Cardiac muscle cell (in vitro differentiated cells and primary cell): ENCODE measurements around the gene C2CD2L. TPM values are rescaled to one million over a fixed set of nuclear protein-coding genes. Genes with fewer than 3 reads are reported as not detected.
A peak's percentile ranks its signal among the peaks of the same experiment; 100 is the strongest.

Experiments
- DNase-seq, 2 donors: peaks; one replicate each; pipeline versions ENCODE4 v3.0.0 to v3.0.0-alpha.2; 2010 to 2017; ENCODE audit warnings: low read depth in 1 of 2, low spot score in 1 of 2
- H3K27ac ChIP-seq: fragments of 200-600 bp; sonication (generic); 2 replicates; pipeline ENCODE4 v1.5.1; 2016
- H3K27me3 ChIP-seq: fragments of 200-600 bp; sonication (generic); 2 replicates; pipeline ENCODE4 v1.6.0; 2016; ENCODE audit warnings: control low read depth
- H3K36me3 ChIP-seq: fragments of 200-600 bp; sonication (generic); 2 replicates; pipeline ENCODE4 v1.5.1; 2016; ENCODE audit warnings: control low read depth
- H3K4me1 ChIP-seq: fragments of 200-600 bp; sonication (generic); 2 replicates; pipeline ENCODE4 v1.8.1; 2017; ENCODE audit warnings: low read depth, mild to moderate bottlenecking, mixed run types
- H3K4me3 ChIP-seq: fragments of 200-600 bp; sonication (generic); 2 replicates; pipeline ENCODE4 v1.5.1; 2016; ENCODE audit warnings: mild to moderate bottlenecking
- H3K9me3 ChIP-seq: fragments of 200-600 bp; sonication (generic); 2 replicates; pipeline ENCODE4 v1.5.1; 2017; ENCODE audit warnings: low read depth, mild to moderate bottlenecking, control low read depth
- CTCF ChIP-seq: IDR thresholded peaks from 2 replicates; pipeline ENCODE4 v1.5.1; 2012; ENCODE audit warnings: low read depth, mild to moderate bottlenecking, low read length
- polyA plus RNA-seq: library from polyadenylated mRNA; unstranded; fragments of >200 nt; fragmentation: Nextera tagmentation; extraction: Ambion mirVana; gene quantifications from 2 replicates; pipeline ENCODE4 v1.2.1, GENCODE V29; 2016
- total RNA-seq: library from RNA; depleted of rRNA; stranded (reverse); fragments of >200 nt; gene quantifications from 2 replicates; pipeline ENCODE4 v1.2.3, GENCODE V29; 2016

Gene C2CD2L
- total and polyA plus RNA-seq, 2 experiments from 2014 or later, result 11.1 to 16.4 TPM

GRCh38 chr11:119085437-119085847, 21.7 kb upstream of the C2CD2L start:
- no peak for DNase-seq
- Histone ChIP-seq H3K36me3 (peaks cover 13% of the 10 kb centered on the region), H3K27ac (peak overlapping the region; percentile 75)

DNA sequence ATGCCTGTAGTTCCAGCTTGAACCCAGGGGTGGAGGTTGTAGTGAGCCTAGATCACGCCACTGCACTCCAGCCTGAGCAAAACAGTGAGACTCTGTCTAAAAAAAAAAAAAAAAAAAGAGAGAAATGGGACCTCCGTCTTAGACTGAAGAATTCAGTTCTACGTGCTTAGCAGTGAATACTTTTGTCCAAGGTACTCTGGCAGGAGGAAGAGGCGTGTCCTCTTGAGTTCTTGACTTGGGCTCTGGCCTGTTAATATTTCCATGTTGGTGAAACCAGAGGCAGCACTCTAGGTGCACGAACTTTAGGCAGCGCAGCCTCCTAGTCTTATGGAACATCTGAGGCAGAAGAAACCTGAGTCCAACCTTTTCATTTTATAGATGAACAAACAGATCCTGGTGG, 20.0 kb upstream of the C2CD2L start:
- no peak overlapping the region for H3K27ac ChIP-seq
- peaks cover 6% of the 10 kb centered on the region for H3K4me1 ChIP-seq
- no peak overlapping the region for H3K4me3 ChIP-seq
- no peaks in the 10 kb centered on the region for H3K9me3 ChIP-seq
- DNase-seq, result no peak
- H3K27me3 ChIP-seq, result no peaks in the 10 kb centered on the region
- TF ChIP-seq CTCF, result no peak
- H3K36me3 ChIP-seq, result peaks cover 9% of the 10 kb centered on the region

More at GRCh38 chr11:119085437-119085847, 21.7 kb upstream of the C2CD2L start:
- no peak for TF ChIP-seq CTCF
- peak overlapping the region; percentile 82 for H3K4me3 ChIP-seq
- H3K4me1 ChIP-seq, result peaks cover 6% of the 10 kb centered on the region
- H3K9me3 ChIP-seq, result no peaks in the 10 kb centered on the region
- no peaks in the 10 kb centered on the region for H3K27me3 ChIP-seq

GRCh38 chr11:119087747-119088241, 19.4 kb upstream of the C2CD2L start:
- Histone ChIP-seq H3K4me1 (peaks cover 7% of the 10 kb centered on the region), H3K27ac (no peak overlapping the region), H3K36me3 (peaks cover 9% of the 10 kb centered on the region), H3K9me3 (no peaks in the 10 kb centered on the region), H3K4me3 (no peak overlapping the region), H3K27me3 (no peaks in the 10 kb centered on the region)
- no peak for DNase-seq
- TF ChIP-seq CTCF, result no peak

GRCh38 chr11:119088406-119088805, 18.7 kb upstream of the C2CD2L start:
- DNase-seq, result no peak
- Histone ChIP-seq H3K27ac (no peak overlapping the region), H3K4me3 (no peak overlapping the region), H3K9me3 (no peaks in the 10 kb centered on the region), H3K4me1 (peaks cover 13% of the 10 kb centered on the region), H3K36me3 (peaks cover 13% of the 10 kb centered on the region), H3K27me3 (no peaks in the 10 kb centered on the region)
- TF ChIP-seq CTCF, result no peak

GRCh38 chr11:119089319-119089718, 17.8 kb upstream of the C2CD2L start:
- DNase-seq, result no peak
- no peaks in the 10 kb centered on the region for H3K27me3 ChIP-seq
- no peaks in the 10 kb centered on the region for H3K9me3 ChIP-seq
- H3K36me3 ChIP-seq, result peaks cover 13% of the 10 kb centered on the region
- TF ChIP-seq CTCF, result no peak
- H3K27ac ChIP-seq, result no peak overlapping the region
- peaks cover 16% of the 10 kb centered on the region for H3K4me1 ChIP-seq
- no peak overlapping the region for H3K4me3 ChIP-seq
